ENCODE measurements around the gene SRRM4.

GRCh38 chr12:119134284-119135072, 153.1 kb downstream of the SRRM4 start:
- TF ChIP-seq CSDC2 (CRISPR knock-in tag; IDR thresholded peaks at IDR 0.05) (no peak), PATZ1 (CRISPR knock-in tag; IDR thresholded peaks at IDR 0.05; ENCODE audit: borderline replicate concordance) (no peak), RARB (CRISPR knock-in tag; IDR thresholded peaks at IDR 0.05) (no peak), PPARA (CRISPR knock-in tag; IDR thresholded peaks at IDR 0.05; ENCODE audit: borderline replicate concordance) (no peak), TOX (CRISPR knock-in tag; IDR thresholded peaks at IDR 0.05; ENCODE audit: borderline replicate concordance) (no peak), ARNTL (CRISPR knock-in tag; IDR thresholded peaks at IDR 0.05; ENCODE audit: borderline replicate concordance, low read depth) (no peak)

All from SK-N-SH treated with all-trans-retinoic acid at 6 μM for 48 hours (cell line).